Measurements from ENCODE around the gene OR2M3. TPM values are rescaled to one million over a fixed set of nuclear protein-coding genes. Genes with fewer than 3 reads are reported as not detected.

OR2M3 gene
- total RNA-seq, 6 experiments from 2014 or later: 0.03 to 0.05 (median 0.05) TPM; not detected in 3

DNA sequence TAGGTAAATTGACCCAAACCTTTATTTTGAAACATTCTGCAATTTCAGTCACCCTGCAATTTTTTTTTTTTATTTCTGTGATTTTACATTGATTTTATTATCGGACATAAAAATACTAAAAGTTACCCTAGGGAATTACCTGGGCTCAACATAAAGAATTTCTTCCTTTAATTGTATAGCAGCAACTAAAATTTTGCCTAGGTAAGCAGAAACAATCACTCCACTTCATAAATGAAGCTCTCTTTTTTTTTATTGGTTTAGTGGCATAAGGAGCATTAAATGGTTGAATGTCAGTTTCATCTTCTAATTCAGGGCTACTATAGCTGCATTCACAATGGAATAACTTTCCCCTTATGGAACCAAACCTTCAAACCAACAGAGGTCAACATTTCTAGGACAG, 18.8 kb downstream of the OR2M3 start:
- no peak for DNase-seq
- TF ChIP-seq, protein P1, sequence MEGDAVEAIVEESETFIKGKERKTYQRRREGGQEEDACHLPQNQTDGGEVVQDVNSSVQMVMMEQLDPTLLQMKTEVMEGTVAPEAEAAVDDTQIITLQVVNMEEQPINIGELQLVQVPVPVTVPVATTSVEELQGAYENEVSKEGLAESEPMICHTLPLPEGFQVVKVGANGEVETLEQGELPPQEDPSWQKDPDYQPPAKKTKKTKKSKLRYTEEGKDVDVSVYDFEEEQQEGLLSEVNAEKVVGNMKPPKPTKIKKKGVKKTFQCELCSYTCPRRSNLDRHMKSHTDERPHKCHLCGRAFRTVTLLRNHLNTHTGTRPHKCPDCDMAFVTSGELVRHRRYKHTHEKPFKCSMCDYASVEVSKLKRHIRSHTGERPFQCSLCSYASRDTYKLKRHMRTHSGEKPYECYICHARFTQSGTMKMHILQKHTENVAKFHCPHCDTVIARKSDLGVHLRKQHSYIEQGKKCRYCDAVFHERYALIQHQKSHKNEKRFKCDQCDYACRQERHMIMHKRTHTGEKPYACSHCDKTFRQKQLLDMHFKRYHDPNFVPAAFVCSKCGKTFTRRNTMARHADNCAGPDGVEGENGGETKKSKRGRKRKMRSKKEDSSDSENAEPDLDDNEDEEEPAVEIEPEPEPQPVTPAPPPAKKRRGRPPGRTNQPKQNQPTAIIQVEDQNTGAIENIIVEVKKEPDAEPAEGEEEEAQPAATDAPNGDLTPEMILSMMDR (IDR thresholded peaks at IDR 0.05): no peak
- Mint-ChIP-seq H3K36me3 (ENCODE audit: low read depth) (no peaks in the 10 kb centered on the region), H3K4me1 (ENCODE audit: low read depth) (no peaks in the 10 kb centered on the region), H3K4me3 (no peak overlapping the region), H3K9me3 (peaks cover 44% of the 10 kb centered on the region), H3K27me3 (ENCODE audit: insufficient read depth) (no peaks in the 10 kb centered on the region), H3K27ac (no peak overlapping the region)

DNA sequence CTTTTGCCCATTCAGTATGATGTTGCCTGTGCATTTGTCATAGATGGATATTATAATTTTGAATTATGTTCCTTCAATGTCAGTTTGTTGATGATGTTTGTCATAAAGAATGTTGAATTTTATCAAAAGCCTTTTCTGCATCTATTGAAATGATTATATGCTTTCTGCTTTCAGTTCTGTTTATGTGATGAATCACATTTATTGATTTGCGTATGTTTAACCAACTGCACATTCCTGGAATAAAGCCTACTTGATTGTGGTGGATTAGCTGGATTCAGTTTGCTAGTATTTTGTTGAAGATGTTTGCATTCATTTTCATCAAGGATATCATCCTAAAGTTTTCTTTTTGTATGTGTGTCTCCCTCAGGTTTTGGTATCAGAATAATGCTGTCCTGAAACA, 28.5 kb downstream of the OR2M3 start:
- H3K36me3 Mint-ChIP-seq (ENCODE audit: low read depth): peaks cover 10% of the 10 kb centered on the region
- H3K4me3 Mint-ChIP-seq: no peak overlapping the region
- TF ChIP-seq, protein P1 (IDR thresholded peaks at IDR 0.05): no peak
- H3K9me3 Mint-ChIP-seq: peaks cover 38% of the 10 kb centered on the region
- H3K4me1 Mint-ChIP-seq (ENCODE audit: low read depth): no peaks in the 10 kb centered on the region
- DNase-seq: no peak
- H3K27ac Mint-ChIP-seq: no peak overlapping the region
- H3K27me3 Mint-ChIP-seq (ENCODE audit: insufficient read depth): no peaks in the 10 kb centered on the region

DNA sequence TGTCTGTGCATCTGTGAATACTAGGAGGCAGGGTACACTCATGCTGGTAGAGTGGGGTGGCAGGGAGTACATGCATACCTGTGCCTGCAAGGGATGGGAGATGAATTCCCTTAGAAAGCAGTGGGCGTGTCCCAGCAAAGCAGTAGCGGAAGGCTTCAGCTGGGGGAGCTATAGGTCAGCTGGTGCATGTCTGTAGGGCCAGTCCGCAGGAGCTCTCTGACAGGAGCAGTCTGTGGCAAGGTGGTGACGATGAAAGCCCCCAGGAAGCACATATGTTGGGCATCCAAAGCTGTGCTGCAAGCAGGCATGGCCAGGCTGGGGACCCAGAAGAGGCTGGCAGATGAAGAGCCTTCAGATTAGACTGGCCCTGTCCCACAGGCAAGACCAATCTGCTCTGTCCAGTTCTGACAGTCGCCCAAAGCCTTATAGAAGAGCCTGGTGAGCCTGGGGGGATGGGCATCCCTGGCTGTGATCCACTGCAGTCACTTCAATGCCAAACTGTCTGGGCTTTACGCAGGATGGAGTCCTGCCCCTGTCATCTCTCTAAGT, 32.4 kb downstream of the OR2M3 start:
- no peak for DNase-seq
- H3K27me3 Mint-ChIP-seq (ENCODE audit: insufficient read depth): no peaks in the 10 kb centered on the region
- no peak overlapping the region for H3K4me3 Mint-ChIP-seq
- TF ChIP-seq, protein P1 (IDR thresholded peaks at IDR 0.05): no peak
- H3K27ac Mint-ChIP-seq: no peak overlapping the region
- H3K4me1 Mint-ChIP-seq (ENCODE audit: low read depth): no peaks in the 10 kb centered on the region
- peaks cover 10% of the 10 kb centered on the region for H3K36me3 Mint-ChIP-seq (ENCODE audit: low read depth)
- H3K9me3 Mint-ChIP-seq: peaks cover 47% of the 10 kb centered on the region

DNA sequence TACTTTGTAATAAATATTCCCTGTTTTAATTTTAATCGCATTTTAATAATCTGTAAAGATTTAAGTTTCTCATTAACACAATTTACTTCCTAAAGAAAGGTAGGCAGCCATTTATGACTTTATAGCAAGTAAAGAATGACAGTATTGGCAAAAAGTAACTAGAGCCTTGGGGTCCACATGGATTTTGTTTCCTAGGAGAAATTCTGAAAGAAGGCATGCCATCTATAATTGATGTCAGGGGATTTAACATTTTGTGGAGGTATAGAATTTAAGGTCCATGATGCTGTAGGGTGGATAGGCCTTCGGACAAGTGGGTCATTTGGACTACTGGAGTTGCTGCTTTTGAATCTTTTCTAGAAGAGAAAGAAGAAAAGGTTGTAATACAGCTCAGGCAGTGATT, 34.1 kb downstream of the OR2M3 start, which contains the start of gene OR2M4:
TSS of gene OR2M4 (plus strand) at position 301 of the 400 bp plus-strand sequence. CDS start 7,512 bp downstream, outside the sequence.
- Mint-ChIP-seq H3K27me3 (ENCODE audit: insufficient read depth) (no peaks in the 10 kb centered on the region), H3K27ac (no peak within 1 kb of the TSS), H3K4me1 (ENCODE audit: low read depth) (no peaks in the 10 kb centered on the region), H3K9me3 (peaks cover 47% of the 10 kb centered on the region), H3K36me3 (ENCODE audit: low read depth) (peaks cover 10% of the 10 kb centered on the region), H3K4me3 (no peak within 1 kb of the TSS)
- TF ChIP-seq, protein P1 (IDR thresholded peaks at IDR 0.05): no peak
- DNase-seq: no peak

DNA sequence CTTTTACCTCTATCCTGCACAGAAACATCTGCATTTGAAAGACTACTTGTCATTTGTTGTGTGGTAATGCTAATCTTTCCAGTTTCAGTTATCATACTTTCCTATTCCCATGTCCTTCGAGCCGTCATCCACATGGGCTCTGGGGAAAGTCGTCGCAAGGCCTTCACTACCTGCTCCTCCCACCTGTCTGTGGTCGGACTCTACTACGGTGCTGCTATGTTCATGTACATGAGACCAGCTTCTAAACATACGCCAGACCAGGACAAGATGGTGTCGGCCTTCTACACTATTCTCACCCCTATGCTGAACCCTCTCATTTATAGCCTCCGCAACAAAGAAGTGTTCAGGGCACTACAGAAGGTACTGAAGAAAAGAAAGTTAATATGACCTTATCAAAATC, 42.4 kb downstream of the OR2M3 start:
- Mint-ChIP-seq H3K4me1 (ENCODE audit: low read depth) (no peaks in the 10 kb centered on the region), H3K27me3 (ENCODE audit: insufficient read depth) (peaks cover 2% of the 10 kb centered on the region), H3K9me3 (peaks cover 23% of the 10 kb centered on the region), H3K36me3 (ENCODE audit: low read depth) (no peaks in the 10 kb centered on the region), H3K4me3 (no peak overlapping the region), H3K27ac (no peak overlapping the region)
- TF ChIP-seq, protein P1 (IDR thresholded peaks at IDR 0.05): no peak
- DNase-seq: no peak
